GM18868 (cell line): ENCODE measurements around the gene NCLN.
"Not testable (repeated sequence)": the region's sequence is repeated elsewhere in the genome, so short reads cannot be mapped to it uniquely, and the experiment has no call there.

Experiments
- ATAC-seq: cut with Tn5 transposase; IDR thresholded peaks from one replicate; pipeline ENCODE4 v1.9.1; 2021; ENCODE audit warnings: mild to moderate bottlenecking, moderate library complexity; ENCODE audit not compliant: unreplicated experiment

Gene NCLN

GRCh38 chr19:3221576-3221975, 35.8 kb downstream of the NCLN start:
- ATAC-seq: not testable (repeated sequence)

GRCh38 chr19:3222709-3223108, 37.0 kb downstream of the NCLN start:
- no peak for ATAC-seq

- ATAC-seq: no peak
Measured at GRCh38 chr19:3224346-3225168, 38.8 kb downstream of the NCLN start, which contains the start of gene CELF5. TSS of gene CELF5 (plus strand) at chr19:3224661. CDS start at chr19:3224740, 79 bp downstream.

GRCh38 chr19:3225169-3225485, 39.4 kb downstream of the NCLN start:
- ATAC-seq: no peak

GRCh38 chr19:3225677-3226093, 40.0 kb downstream of the NCLN start:
- no peak for ATAC-seq

GRCh38 chr19:3227054-3227626, 41.4 kb downstream of the NCLN start:
- ATAC-seq: no peak

- no peak for ATAC-seq
Measured at GRCh38 chr19:3229346-3229743, 43.6 kb downstream of the NCLN start.

- no peak for ATAC-seq
Measured at GRCh38 chr19:3229888-3230496, 44.3 kb downstream of the NCLN start.

- no peak for ATAC-seq
Measured at GRCh38 chr19:3231288-3231687, 45.6 kb downstream of the NCLN start.

- ATAC-seq: no peak
Measured at GRCh38 chr19:3233116-3233515, 47.4 kb downstream of the NCLN start.

GRCh38 chr19:3233831-3234230, 48.1 kb downstream of the NCLN start:
- ATAC-seq: no peak

GRCh38 chr19:3234800-3235199, 49.1 kb downstream of the NCLN start:
- ATAC-seq: no peak

GRCh38 chr19:3235604-3236003, 49.9 kb downstream of the NCLN start:
- not testable (repeated sequence) for ATAC-seq

GRCh38 chr19:3236272-3236671, 50.5 kb downstream of the NCLN start:
- no peak for ATAC-seq

GRCh38 chr19:3238066-3238561, 52.4 kb downstream of the NCLN start:
- no peak for ATAC-seq

- ATAC-seq: no peak
Measured at GRCh38 chr19:3239367-3239766, 53.6 kb downstream of the NCLN start.

GRCh38 chr19:3243819-3244700, 58.3 kb downstream of the NCLN start:
- ATAC-seq: no peak

GRCh38 chr19:3245050-3245449, 59.3 kb downstream of the NCLN start:
- ATAC-seq: no peak

- ATAC-seq: no peak
Measured at GRCh38 chr19:3248728-3249326, 63.1 kb downstream of the NCLN start.

- no peak for ATAC-seq
Measured at GRCh38 chr19:3249408-3249807, 63.7 kb downstream of the NCLN start.

GRCh38 chr19:3250675-3251074, 64.9 kb downstream of the NCLN start:
- ATAC-seq: no peak
